HEK293 (cell line): ENCODE measurements around the gene FAM171A2.

Experiments used
- CTCF ChIA-PET: fragments of 350-600 bp; formaldehyde crosslinking; extraction: SDS; loops from one replicate; lab custom pipeline; 2021; ENCODE audit warnings: antibody characterized with exemption; lab: Yijun Ruan, JAX
- POLR2A ChIA-PET: fragments of 300-600 bp; formaldehyde crosslinking; extraction: SDS; loops from one replicate; lab custom pipeline; 2020; ENCODE audit warnings: antibody characterized with exemption, inconsistent platforms; lab: Yijun Ruan, JAX
- H3K27ac ChIP-seq: fragments of 200-500 bp; sonication (Bioruptor generic); 2 replicates; pipeline ENCODE4 v1.5.1; 2014; ENCODE audit warnings: low read depth, low read length, control low read depth, inconsistent platforms; ENCODE audit errors: extremely low read depth
- H3K36me3 ChIP-seq, 2 experiments: fragments of 200-500 bp in 1 of 2; sonication (Bioruptor generic) in 1 of 2; 1 replicate in 1 of 2; 2 replicates in 1 of 2; pipeline ENCODE4 v1.5.1; 2014 to 2017; ENCODE audit warnings: inconsistent platforms in 2 of 2, low read length in 2 of 2; ENCODE audit not compliant: control insufficient read depth in 2 of 2, insufficient read depth in 1 of 2
- H3K4me1 ChIP-seq: fragments of 200-500 bp; sonication (Bioruptor generic); 2 replicates; pipeline ENCODE4 v1.5.1; 2014; ENCODE audit warnings: mild to moderate bottlenecking, low read length, inconsistent platforms; ENCODE audit not compliant: control insufficient read depth, insufficient read depth
- H3K4me3 ChIP-seq: 2 replicates; pipeline ENCODE4 v1.5.1; 2011; ENCODE audit warnings: low read depth, mild to moderate bottlenecking, control low read depth, low read length, moderate library complexity
- H3K9me3 ChIP-seq: fragments of 200-500 bp; sonication (Bioruptor generic); 2 replicates; pipeline ENCODE4 v1.5.1; 2014; ENCODE audit warnings: low read depth, low read length, inconsistent platforms; ENCODE audit not compliant: control insufficient read depth, insufficient read depth
- ATF2 ChIP-seq: fragments of 450-650 bp; formaldehyde crosslinking; IDR thresholded peaks from 2 replicates; pipeline ENCODE4 v1.5.1; 2016; ENCODE audit warnings: missing biosample characterization, missing genetic modification characterization, low read depth
- EGR2 ChIP-seq: fragments of 450-650 bp; formaldehyde crosslinking; IDR thresholded peaks from 2 replicates; pipeline ENCODE4 v1.5.1; 2016; ENCODE audit warnings: low read depth, missing biosample characterization, missing genetic modification characterization
- GLIS2 ChIP-seq: fragments of 450-650 bp; formaldehyde crosslinking; IDR thresholded peaks from 2 replicates; pipeline ENCODE4 v1.5.1; 2016; ENCODE audit warnings: missing biosample characterization, missing genetic modification characterization
- KLF17 ChIP-seq: fragments of 450-650 bp; formaldehyde crosslinking; IDR thresholded peaks from 2 replicates; pipeline ENCODE4 v1.5.1; 2016; ENCODE audit warnings: missing biosample characterization, missing genetic modification characterization
- PRDM10 ChIP-seq: fragments of 450-650 bp; formaldehyde crosslinking; IDR thresholded peaks from 2 replicates; pipeline ENCODE4 v1.5.1; 2016; ENCODE audit warnings: missing biosample characterization, missing genetic modification characterization
- PRDM6 ChIP-seq: fragments of 450-650 bp; formaldehyde crosslinking; IDR thresholded peaks from 2 replicates; pipeline ENCODE4 v1.5.1; 2017; ENCODE audit warnings: missing biosample characterization, missing genetic modification characterization
- SALL2 ChIP-seq: fragments of 450-650 bp; formaldehyde crosslinking; IDR thresholded peaks from 2 replicates; pipeline ENCODE4 v1.5.0; 2017; ENCODE audit warnings: missing biosample characterization, mild to moderate bottlenecking, missing genetic modification characterization, borderline replicate concordance
- ZBTB17 ChIP-seq: fragments of 450-650 bp; formaldehyde crosslinking; IDR thresholded peaks from 2 replicates; pipeline ENCODE4 v1.5.1; 2016; ENCODE audit warnings: missing biosample characterization, missing genetic modification characterization
- ZBTB48 ChIP-seq: fragments of 450-650 bp; formaldehyde crosslinking; IDR thresholded peaks from 2 replicates; pipeline ENCODE4 v1.5.1; 2016; ENCODE audit warnings: missing biosample characterization, missing genetic modification characterization
- ZBTB7A ChIP-seq: fragments of 450-650 bp; formaldehyde crosslinking; IDR thresholded peaks from 2 replicates; pipeline ENCODE4 v1.5.1; 2016; ENCODE audit warnings: low read depth, missing biosample characterization, missing genetic modification characterization
- ZNF140 ChIP-seq: fragments of 450-650 bp; formaldehyde crosslinking; IDR thresholded peaks from 2 replicates; pipeline ENCODE4 v1.5.1; 2016; ENCODE audit warnings: missing biosample characterization, missing genetic modification characterization
- ZNF16 ChIP-seq: fragments of 450-650 bp; formaldehyde crosslinking; IDR thresholded peaks from 2 replicates; pipeline ENCODE4 v1.5.1; 2016; ENCODE audit warnings: low read depth, missing biosample characterization, missing genetic modification characterization
- ZNF18 ChIP-seq: fragments of 450-650 bp; formaldehyde crosslinking; IDR thresholded peaks from 2 replicates; pipeline ENCODE4 v1.5.1; 2016; ENCODE audit warnings: missing biosample characterization, missing genetic modification characterization
- ZNF23 ChIP-seq: fragments of 450-650 bp; formaldehyde crosslinking; IDR thresholded peaks from 2 replicates; pipeline ENCODE4 v1.5.1; 2016; ENCODE audit warnings: missing biosample characterization, missing genetic modification characterization, borderline replicate concordance
- ZNF24 ChIP-seq: fragments of 450-650 bp; formaldehyde crosslinking; IDR thresholded peaks from 2 replicates; pipeline ENCODE4 v1.5.1; 2016; ENCODE audit warnings: missing biosample characterization, missing genetic modification characterization
- ZNF280C ChIP-seq: fragments of 450-650 bp; formaldehyde crosslinking; IDR thresholded peaks from 2 replicates; pipeline ENCODE4 v1.5.1; 2016; ENCODE audit warnings: missing biosample characterization, missing genetic modification characterization
- ZNF341 ChIP-seq: fragments of 450-650 bp; formaldehyde crosslinking; IDR thresholded peaks from 2 replicates; pipeline ENCODE4; 2016; ENCODE audit warnings: low read depth, missing biosample characterization, missing genetic modification characterization
- ZNF600 ChIP-seq: fragments of 450-650 bp; formaldehyde crosslinking; IDR thresholded peaks from 2 replicates; pipeline ENCODE4 v1.5.1; 2016; ENCODE audit warnings: missing biosample characterization, missing genetic modification characterization
- ZNF670 ChIP-seq: fragments of 450-650 bp; formaldehyde crosslinking; IDR thresholded peaks from 2 replicates; pipeline ENCODE4 v1.5.1; 2016; ENCODE audit warnings: missing biosample characterization, missing genetic modification characterization, low read depth
- ZSCAN23 ChIP-seq: fragments of 450-650 bp; formaldehyde crosslinking; IDR thresholded peaks from 2 replicates; pipeline ENCODE4 v1.5.1; 2016; ENCODE audit warnings: missing biosample characterization, missing genetic modification characterization
- ZSCAN30 ChIP-seq: fragments of 450-650 bp; IDR thresholded peaks from 2 replicates; pipeline ENCODE4 v1.5.1; 2018; ENCODE audit warnings: missing biosample characterization, mild to moderate bottlenecking, missing genetic modification characterization, moderate library complexity

Gene FAM171A2

GRCh38 chr17:44385287-44386181 is 21.9 kb upstream of the FAM171A2 start (continued):
- TF ChIP-seq ZNF280C (no peak), SALL2 (tag by site-specific recombination) (no peak), ZNF23 (no peak), ZNF341 (peak; percentile 66), ATF2 (tag by site-specific recombination) (peak; percentile 47; the same call in 1 of the 2 replicates), ZBTB48 (no peak), GLIS2 (tag by site-specific recombination) (peak; percentile 70), ZBTB7A (no peak), ZNF670 (tag by site-specific recombination) (no peak), ZNF140 (tag by site-specific recombination) (no peak), ZNF24 (tag by site-specific recombination) (0 out of 2 replicates have a peak, but pooled peaks have one; percentile 32), ZSCAN23 (tag by site-specific recombination) (no peak), PRDM10 (peak; percentile 54), ZBTB17 (tag by site-specific recombination) (no peak), ZNF16 (tag by site-specific recombination) (no peak), PRDM6 (tag by site-specific recombination) (no peak)

GRCh38 chr17:44384823-44385286 is 21.2 kb upstream of the FAM171A2 start:
- ChIA-PET CTCF (interaction anchor here (0.6 to 1.5 kb wide), 9 partner anchors 9 to 287 kb away, joined by 3 to 6 read pairs (median 3); no protein-coding TSS in a partner anchor), POLR2A (interaction anchor here (0.6 to 1.3 kb wide), 7 partner anchors 22 to 221 kb away, joined by 3 to 12 read pairs (median 4); partner anchors contain the start of genes FAM171A2, GPATCH8 and GRN)
- H3K9me3 ChIP-seq, result no peaks in the 10 kb centered on the region
- peaks cover 2% of the 10 kb centered on the region; the same call in 1 of the 2 replicates for H3K4me1 ChIP-seq
- H3K27ac ChIP-seq, result peak overlapping the region; percentile 55; the same call in 1 of the 2 replicates
- H3K36me3 ChIP-seq, result no peaks in the 10 kb centered on the region
- peak overlapping the region; percentile 36 for H3K4me3 ChIP-seq
- TF ChIP-seq EGR2 (tag by site-specific recombination) (0 out of 2 replicates have a peak, but pooled peaks have one; percentile 29), ZNF600 (0 out of 2 replicates have a peak, but pooled peaks have one; percentile 36), KLF17 (tag by site-specific recombination) (peak; percentile 72), ZNF341 (peak; percentile 94), ZNF18 (tag by site-specific recombination) (peak; percentile 32; the same call in 1 of the 2 replicates), ZSCAN30 (tag by site-specific recombination) (no peak)
